HG02885 (cell line): ENCODE results near the gene ELAVL2.

Experiments
- ATAC-seq: cut with Tn5 transposase; IDR thresholded peaks from one replicate; pipeline ENCODE4 v1.9.1; 2021; ENCODE audit warnings: mild to moderate bottlenecking; ENCODE audit not compliant: unreplicated experiment, poor library complexity

The ELAVL2 gene

DNA sequence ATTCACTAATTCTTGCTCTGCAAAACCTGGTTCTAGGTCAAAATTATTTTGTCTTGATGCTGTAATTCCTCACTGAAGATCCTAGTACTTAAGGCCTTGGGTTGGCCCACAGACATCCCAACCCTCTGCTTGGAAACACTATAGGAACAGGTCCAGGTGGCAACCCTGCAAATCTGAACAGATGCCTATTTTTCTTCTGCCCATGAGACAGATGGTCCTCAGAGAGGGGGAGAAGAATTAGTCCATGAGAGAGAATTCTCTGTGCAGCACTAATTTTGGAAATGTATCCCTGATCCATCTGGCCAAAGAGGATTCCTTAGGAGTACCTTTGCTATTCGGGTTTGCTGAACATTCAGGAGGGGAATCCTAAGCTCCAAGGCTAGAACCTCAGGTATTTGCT is 156.3 kb downstream of the ELAVL2 start:
- ATAC-seq: no peak

DNA sequence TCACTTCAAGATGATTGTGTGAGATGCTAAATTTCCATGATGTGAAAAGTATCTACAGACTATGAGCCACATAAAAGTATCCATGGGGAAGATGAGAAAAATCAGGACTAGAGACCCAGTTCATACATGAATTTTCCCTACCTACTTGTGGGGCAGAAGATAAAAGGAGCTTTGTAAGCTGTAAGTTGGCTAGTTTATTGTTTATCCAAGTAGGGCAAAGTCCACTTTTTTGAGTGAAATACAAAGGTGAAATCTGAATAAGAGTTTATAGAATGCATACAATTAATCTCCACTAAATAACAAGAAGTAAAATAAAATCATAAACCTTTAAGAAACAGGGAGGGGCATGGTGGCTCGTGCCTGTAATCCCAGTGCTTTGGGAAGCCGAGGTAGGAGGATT is 160.4 kb downstream of the ELAVL2 start:
- ATAC-seq: no peak

DNA sequence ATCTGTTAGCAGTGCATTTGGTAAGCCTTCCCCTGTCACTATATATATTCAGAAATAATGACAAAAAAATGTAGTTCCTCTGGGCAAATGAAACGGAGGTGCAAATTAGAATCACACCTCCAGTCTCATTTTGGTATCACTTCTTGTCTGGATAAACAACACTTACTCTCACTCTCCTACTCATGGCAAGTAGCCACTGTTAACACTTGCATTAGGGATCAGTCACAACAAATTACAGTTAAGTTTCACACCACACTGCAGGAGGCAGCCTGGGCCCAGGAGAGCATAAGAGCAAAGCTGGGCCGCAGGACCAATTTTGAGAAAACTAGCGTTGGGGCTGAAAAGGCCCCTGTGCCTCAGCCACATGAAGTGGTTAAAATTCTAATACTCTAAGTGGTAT is 161.0 kb downstream of the ELAVL2 start:
- ATAC-seq: no peak

DNA sequence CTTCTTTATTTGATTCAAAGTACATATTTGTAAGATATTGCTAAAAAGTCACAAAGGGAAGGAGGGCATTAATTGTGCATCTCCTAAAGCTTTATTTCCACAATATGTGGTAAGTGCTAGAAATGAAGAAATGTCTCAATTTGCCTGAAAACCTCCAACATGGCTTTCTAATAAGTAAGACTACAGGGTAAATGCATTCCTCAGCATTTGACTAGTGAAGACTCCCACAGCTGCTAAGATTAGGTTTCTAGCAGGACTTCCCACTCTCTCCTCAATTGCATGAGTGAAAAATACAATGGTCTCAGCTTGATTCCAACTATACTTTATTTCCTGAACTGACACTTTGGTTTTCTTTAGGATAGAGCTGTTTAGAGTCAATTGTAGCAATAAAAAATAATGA is 162.1 kb downstream of the ELAVL2 start:
- no peak for ATAC-seq

DNA sequence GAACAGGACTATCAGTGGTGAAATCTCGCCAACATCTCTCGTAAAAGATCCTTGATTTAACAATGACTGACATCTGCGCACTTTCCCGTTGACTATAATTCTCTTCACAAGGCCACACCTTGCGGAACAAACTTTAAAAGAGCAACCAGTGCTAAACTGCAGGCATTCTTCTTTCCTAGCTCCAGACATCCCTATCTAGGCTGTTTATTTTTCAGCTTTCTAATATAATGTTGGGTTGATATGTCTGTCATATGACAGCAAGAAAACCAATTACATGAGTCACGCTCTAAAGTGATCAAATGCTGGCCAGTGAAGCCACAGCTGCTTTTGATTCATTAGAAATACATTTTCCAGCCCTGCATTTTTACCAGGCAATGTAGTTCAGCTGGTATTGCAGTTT is 162.5 kb downstream of the ELAVL2 start:
- ATAC-seq: no peak

DNA sequence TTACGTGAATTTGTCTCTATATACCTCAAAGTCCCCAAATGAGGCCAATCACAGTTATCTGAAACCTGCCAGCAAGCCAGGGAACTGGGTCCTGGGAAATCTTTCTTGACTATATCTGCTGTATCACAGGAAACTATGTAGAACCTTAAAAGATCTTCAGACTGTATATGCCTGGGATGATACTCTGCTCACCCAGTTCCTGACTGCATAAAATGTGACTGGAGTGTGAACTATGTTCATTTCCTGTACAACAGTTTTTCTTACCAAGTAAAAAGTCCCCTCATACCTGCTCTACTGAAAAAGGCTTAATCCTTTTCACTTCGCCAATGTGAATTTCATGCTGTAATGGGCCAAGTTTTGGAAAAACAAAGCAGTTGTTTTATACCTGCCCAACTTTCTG is 162.9 kb downstream of the ELAVL2 start:
- ATAC-seq: no peak

DNA sequence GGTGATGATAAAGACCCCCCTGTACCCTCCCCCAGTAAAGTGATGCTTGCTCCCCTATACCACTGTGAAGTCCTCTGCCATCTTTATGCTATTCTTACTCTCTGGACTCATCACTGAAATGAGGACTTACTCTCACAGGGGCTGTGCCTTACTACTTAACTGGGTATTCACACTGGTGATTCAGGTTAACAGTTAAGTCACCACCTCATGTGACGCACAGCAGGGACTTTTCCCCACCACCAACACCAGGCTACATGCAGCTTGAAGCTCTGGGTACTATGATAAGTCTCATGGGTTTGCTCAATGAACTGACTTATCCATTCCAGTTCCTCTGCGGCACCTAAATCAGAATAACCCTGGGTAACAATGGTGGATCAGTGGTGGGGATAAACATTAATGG is 163.7 kb downstream of the ELAVL2 start:
- ATAC-seq: no peak

DNA sequence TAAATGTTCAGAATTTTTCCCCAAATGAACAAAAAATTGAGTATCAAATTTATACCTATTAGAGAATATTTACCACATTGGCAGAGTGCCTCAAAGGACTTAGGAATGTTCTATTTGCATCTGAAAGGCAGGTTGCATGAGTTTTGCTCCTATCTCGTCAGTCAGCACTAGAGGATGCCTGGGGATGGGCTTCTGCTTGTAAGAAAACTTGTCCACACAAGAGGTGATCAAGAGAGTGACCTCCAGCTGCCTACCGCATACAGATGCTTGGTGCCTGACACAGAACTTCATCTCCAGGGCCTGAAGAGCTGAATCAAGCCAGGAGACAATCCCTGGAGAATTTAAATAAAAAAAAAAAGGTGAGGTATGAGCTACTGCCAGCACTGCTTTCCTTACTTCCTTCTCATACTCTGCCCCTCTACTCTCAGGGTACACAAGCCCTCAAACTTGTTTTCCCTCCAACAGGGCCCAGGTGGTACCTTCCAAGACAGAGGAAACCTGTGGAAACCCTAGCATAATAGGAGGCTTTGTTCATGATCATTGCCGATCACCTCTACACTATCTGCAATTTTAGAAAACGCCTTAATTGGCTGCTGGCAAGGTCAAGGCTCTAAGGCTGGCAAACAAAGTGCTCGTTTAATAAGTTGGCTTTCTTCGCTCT is 166.6 kb downstream of the ELAVL2 start:
- ATAC-seq: no peak

DNA sequence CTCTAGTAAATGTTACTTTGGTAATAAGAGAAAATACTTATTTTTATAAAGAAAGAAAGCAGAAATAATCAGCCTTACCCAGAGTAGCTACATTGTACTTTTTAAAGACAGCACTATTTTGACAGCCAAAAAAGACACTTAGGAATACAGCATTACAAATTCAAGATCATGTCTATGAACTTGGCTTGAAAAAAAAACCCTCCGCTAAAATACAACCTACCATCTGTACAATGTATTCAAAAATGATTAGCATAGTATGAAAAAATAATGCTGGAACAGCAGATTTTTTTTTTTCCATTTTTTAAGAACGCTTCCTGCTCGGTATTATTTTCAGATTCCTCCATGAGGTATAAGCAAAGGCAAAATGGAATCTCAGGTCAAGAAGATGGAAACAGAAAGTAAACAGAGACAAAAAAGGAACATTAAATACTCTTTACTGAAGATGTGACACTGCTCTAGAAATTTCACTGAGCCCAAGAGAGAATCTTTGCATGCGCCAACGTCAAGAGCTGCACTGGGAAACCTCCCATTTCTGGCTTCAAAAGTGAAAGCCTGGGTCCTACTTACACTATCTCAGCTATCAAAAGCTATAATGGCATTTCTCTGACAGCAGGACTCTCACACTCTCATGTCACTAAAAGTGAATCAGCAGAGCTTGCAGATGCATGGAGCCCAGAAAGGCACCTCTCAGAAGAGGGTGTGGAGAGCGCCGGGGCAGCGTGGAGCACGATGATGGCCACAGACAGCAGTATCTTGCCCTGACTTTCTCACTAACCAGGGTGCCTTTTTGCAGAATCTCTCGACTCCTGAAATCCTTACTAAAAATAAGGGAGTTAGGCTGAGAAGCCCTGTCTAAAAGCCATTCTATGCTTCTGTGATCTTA is 167.4 kb downstream of the ELAVL2 start:
- ATAC-seq: no peak

DNA sequence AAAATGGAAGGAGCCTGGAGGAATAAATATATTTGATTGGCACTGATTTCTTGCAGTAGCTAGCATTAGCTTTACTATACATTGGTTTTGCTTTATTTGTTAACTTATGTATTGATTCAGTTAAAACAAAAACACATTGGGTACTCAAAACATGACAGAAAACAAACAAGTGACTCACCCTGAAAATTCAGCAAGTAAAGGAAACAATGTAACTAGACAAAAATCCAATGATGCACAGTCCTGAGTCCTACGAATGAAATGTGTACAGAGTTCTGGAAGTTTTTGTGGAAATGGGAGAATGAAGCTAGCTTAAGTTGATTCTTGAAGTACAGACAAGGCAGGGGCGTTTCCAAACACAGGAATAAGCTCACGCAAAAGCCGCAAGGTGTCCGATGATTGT is 175.0 kb downstream of the ELAVL2 start:
- no peak for ATAC-seq

DNA sequence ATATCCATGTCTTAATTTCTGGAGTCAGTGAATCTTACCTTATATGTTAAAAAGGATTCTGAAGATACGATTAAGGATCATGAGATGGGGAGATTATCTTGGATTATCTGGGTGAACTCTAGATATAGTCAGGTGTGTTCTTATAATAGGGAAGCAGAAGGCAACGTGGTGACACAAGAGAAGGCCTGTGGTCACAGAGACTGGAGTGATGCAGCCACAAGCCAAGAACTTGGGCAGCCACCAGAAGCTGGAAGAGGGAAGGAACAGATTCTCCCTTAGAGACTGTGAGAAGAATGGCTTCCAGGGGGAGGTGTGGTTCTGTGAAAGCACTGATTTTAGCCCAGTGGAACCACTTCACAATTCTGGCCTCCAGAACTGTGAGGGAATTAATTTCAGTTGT is 177.4 kb downstream of the ELAVL2 start:
- no peak for ATAC-seq

DNA sequence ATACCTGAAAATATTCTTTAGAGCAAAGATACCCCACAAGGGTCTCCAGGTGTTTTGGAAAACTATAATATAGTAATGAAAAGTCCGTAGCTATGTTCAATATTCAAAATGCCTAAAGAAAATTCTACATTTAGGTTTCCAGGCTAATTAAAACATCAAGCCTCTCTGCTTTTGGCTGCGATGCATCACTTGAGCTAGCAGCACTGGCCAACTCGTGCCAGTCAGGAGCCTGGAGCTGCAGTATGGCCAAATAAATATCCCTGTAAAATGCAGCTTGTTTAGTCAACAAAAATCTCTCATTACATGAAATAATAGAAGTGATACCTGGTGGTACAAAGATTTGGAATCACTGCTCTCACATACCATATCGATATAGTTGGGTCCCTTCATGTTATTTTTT is 181.1 kb downstream of the ELAVL2 start:
- ATAC-seq: no peak

DNA sequence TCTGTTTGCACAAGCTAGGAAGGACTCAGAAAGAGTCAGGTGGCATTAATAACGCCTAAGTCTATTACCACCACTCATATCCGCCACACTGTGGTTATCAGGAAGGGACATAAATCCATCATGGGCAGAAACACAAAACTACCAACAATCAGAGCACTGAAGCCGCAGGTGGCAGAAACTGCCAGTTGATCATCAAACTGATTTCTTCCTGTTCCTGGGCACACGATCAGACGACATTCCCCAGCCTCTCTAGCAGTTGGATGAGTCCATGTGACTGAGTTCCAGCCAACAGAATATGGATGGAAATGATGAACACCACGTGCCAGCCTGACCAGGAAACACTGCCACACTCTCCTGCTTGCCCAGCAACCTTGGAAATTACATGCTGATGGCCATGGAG is 181.7 kb downstream of the ELAVL2 start:
- no peak for ATAC-seq

DNA sequence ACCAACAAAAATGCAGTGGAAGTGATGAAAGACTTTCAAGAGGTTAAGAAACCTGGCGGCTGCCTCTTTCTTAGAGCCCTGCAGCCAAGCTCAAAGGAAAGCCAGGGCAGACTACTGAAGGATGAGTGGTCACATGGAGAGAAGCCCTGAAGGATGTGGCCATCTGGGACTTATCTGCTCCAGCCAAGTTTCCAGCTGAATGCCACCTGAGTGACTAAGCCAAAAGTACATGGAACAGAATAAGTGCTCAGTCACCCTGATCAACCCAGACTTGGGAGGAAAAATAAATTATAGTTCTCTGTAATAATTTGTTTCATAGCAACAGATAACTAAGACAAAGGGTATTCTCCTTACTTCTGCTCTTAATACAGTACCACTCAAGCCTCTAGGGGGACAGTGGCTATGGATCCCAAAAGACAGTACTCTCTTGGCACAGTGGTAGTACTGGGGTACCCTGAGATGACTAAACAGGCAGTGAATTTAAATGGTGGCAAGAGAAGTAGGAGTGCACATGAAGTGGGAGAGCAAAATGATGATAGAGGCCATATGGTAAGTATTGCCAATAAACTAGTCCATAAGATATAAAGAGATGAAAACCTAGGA is 182.3 kb downstream of the ELAVL2 start:
- no peak for ATAC-seq
